BLaER1 (cell line): ENCODE data around the gene MMP20.

Experiments
- H3K27ac ChIP-seq: shearing (Covaris generic); formaldehyde crosslinking; 2 replicates; pipeline ENCODE4 v1.8.1; 2022
- H3K27me3 ChIP-seq: shearing (Covaris generic); formaldehyde crosslinking; 2 replicates; pipeline ENCODE4 v1.8.1; 2022
- H3K36me3 ChIP-seq: shearing (Covaris generic); formaldehyde crosslinking; 2 replicates; pipeline ENCODE4 v1.8.1; 2022
- H3K4me1 ChIP-seq: shearing (Covaris generic); formaldehyde crosslinking; 2 replicates; pipeline ENCODE4 v1.8.1; 2022
- H3K4me2 ChIP-seq: shearing (Covaris generic); formaldehyde crosslinking; 2 replicates; pipeline ENCODE4 v1.8.1; 2022
- H3K4me3 ChIP-seq: shearing (Covaris generic); formaldehyde crosslinking; 2 replicates; pipeline ENCODE4 v1.8.1; 2022
- H3K9ac ChIP-seq: shearing (Covaris generic); formaldehyde crosslinking; 2 replicates; pipeline ENCODE4 v1.8.1; 2022
- H3K9me3 ChIP-seq: shearing (Covaris generic); formaldehyde crosslinking; 2 replicates; pipeline ENCODE4 v1.8.1; 2022
- H4K20me1 ChIP-seq: shearing (Covaris generic); formaldehyde crosslinking; 2 replicates; pipeline ENCODE4 v1.8.1; 2022
- Cebpa-rat ChIP-seq: shearing (Covaris generic); IDR thresholded peaks from 2 replicates; pipeline ENCODE4 v1.8.1; 2022

MMP20 gene

DNA sequence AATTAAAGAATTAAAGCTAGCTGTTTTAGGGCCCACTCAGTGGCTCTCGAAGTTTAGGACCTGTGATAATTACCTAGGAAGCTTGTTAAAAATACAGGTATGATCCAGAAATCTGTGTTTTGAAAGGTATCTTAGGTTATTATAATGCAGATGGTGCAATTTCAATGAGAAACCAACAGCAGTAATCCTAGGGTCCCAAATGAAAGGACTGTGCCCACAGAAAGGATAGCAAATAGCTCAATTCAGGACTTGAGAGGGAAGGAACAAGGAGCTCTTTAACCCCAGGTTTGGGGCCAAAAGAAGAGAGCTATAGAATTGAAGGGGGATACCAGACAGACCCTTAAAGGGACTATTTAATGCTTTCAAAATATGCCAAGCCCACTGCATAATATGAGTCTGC, 11.7 kb downstream of the MMP20 start:
- no peak overlapping the region for H3K9ac ChIP-seq
- no peaks in the 10 kb centered on the region for H3K9me3 ChIP-seq
- H3K4me2 ChIP-seq: peak overlapping the region; percentile 15
- no peak overlapping the region for H3K4me3 ChIP-seq
- H3K27me3 ChIP-seq: no peaks in the 10 kb centered on the region
- H3K4me1 ChIP-seq: 0 out of 2 replicates have a peak, but pooled peaks cover 7% of the 10 kb centered on the region
- H3K27ac ChIP-seq: no peak overlapping the region
- no peaks in the 10 kb centered on the region for H4K20me1 ChIP-seq
- H3K36me3 ChIP-seq: no peaks in the 10 kb centered on the region
- no peak for TF ChIP-seq Cebpa-rat

DNA sequence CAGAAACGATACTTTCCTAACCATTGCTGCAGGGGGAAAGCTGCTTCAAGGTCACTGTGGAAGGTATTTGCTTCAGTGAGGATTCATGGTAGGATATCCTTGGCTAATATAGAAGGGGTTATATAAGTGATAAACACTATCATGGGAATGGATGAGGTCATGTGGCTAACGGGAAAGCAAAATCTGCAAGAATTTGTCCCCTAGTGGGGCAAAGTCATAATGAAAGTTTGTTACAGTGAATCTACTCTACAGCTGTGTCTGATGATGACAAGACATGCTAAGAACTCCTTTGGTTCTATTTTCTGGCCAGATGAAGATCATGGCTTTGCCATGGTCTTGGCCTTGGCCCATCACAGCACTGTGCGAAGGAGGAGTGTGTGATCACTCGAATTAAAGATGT, 13.8 kb downstream of the MMP20 start:
- H3K27ac ChIP-seq: no peak overlapping the region
- H3K4me1 ChIP-seq: 0 out of 2 replicates have a peak, but pooled peaks cover 7% of the 10 kb centered on the region
- H3K4me2 ChIP-seq: no peak overlapping the region
- no peak for TF ChIP-seq Cebpa-rat
- no peaks in the 10 kb centered on the region for H3K36me3 ChIP-seq
- no peaks in the 10 kb centered on the region for H3K9me3 ChIP-seq
- H4K20me1 ChIP-seq: no peaks in the 10 kb centered on the region
- H3K9ac ChIP-seq: no peak overlapping the region
- H3K4me3 ChIP-seq: no peak overlapping the region
- H3K27me3 ChIP-seq: no peaks in the 10 kb centered on the region

DNA sequence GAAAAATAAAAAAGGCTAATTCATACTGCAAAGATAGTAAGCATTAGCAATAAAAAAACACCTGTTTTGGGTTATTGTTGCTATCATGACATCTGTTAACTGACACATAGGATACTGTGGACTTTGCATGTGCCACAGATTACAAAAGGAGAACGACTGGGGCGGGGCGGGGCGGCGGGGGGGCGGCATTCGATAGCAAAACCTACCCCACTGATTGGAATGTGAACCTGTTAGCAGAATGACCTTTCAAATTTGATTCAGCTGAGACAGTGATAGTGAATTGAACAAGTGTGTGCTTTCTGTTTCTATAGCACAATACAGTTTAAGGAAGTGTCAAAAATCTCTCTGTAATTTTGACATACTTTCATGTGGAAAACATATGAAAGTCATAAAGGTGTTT, 14.9 kb downstream of the MMP20 start:
- Histone ChIP-seq H3K36me3 (no peaks in the 10 kb centered on the region), H3K4me3 (no peak overlapping the region), H4K20me1 (no peaks in the 10 kb centered on the region), H3K27ac (no peak overlapping the region), H3K9ac (no peak overlapping the region), H3K27me3 (no peaks in the 10 kb centered on the region), H3K9me3 (no peaks in the 10 kb centered on the region), H3K4me2 (no peak overlapping the region), H3K4me1 (0 out of 2 replicates have a peak, but pooled peaks cover 7% of the 10 kb centered on the region)
- TF ChIP-seq Cebpa-rat: no peak

DNA sequence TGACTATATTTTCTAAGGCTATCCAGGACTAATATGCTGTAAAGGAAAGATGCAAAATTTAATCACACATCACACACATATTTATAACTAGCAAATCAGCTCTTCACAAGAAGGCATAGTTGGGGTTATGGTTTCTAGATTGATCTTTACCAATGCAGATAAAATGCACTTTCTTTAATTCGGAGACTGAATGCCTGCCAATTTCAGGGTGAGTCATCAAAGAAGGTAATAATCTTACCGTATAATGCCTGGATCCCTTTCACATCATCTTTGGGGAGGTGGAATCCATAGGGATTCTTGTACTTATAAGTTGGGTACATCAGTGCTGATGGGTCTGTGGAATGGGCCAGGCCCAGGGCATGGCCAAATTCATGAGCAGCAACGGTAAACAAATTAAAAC, 16.4 kb downstream of the MMP20 start:
- H3K4me2 ChIP-seq: no peak overlapping the region

DNA sequence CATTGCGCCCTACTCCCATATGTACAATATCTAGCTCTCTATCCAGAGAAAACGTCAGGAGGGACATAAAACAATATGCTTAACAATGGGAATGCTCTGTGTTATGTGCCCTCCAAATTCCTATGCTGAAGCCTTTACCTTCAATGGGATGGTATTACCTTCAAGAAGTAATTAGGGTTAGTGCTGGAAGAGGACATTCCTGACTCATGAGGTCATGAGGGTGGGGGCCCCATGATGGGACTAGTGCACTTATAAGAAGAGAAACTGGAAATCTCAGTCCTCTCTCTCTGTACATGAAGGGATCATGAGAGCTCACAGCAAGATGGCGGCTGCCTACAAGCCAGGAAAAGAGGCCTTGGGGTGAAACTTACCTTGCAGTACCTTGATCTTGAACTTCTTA, 20.3 kb downstream of the MMP20 start:
- TF ChIP-seq Cebpa-rat: no peak
- Histone ChIP-seq H3K4me3 (no peak overlapping the region), H4K20me1 (no peaks in the 10 kb centered on the region), H3K4me2 (no peak overlapping the region), H3K27ac (no peak overlapping the region), H3K9ac (no peak overlapping the region), H3K9me3 (no peaks in the 10 kb centered on the region), H3K36me3 (no peaks in the 10 kb centered on the region), H3K27me3 (no peaks in the 10 kb centered on the region), H3K4me1 (no peaks in the 10 kb centered on the region)

More for the DNA sequence above, 16.4 kb downstream of the MMP20 start:
- Histone ChIP-seq H3K4me1 (0 out of 2 replicates have a peak, but pooled peaks cover 7% of the 10 kb centered on the region), H3K27ac (no peak overlapping the region), H4K20me1 (no peaks in the 10 kb centered on the region), H3K36me3 (no peaks in the 10 kb centered on the region), H3K4me3 (no peak overlapping the region), H3K27me3 (no peaks in the 10 kb centered on the region), H3K9me3 (no peaks in the 10 kb centered on the region), H3K9ac (no peak overlapping the region)
- TF ChIP-seq Cebpa-rat: no peak

DNA sequence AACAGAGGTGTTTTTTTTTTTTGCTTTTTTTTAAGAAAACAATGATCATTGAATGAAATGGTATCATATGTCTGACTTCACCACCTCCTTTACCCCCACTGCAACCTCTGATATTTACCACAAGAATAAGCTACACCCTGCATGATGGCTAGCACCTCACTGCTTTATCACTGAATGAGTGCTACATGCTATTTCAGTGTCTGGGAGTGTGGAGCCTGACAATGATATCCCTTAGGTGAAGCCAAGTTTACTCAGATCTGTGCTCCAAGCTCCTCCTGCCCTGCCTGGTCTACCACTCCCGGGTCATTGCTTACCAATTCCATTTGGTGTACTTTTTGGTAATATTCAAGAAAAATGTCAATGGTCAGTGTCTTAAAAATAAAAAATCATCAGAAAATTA, 21.1 kb downstream of the MMP20 start:
- Histone ChIP-seq H3K36me3 (no peaks in the 10 kb centered on the region), H3K4me3 (no peak overlapping the region), H3K27ac (no peak overlapping the region), H3K4me1 (no peaks in the 10 kb centered on the region), H4K20me1 (no peaks in the 10 kb centered on the region), H3K27me3 (no peaks in the 10 kb centered on the region), H3K9ac (no peak overlapping the region), H3K9me3 (no peaks in the 10 kb centered on the region), H3K4me2 (no peak overlapping the region)
- no peak for TF ChIP-seq Cebpa-rat

DNA sequence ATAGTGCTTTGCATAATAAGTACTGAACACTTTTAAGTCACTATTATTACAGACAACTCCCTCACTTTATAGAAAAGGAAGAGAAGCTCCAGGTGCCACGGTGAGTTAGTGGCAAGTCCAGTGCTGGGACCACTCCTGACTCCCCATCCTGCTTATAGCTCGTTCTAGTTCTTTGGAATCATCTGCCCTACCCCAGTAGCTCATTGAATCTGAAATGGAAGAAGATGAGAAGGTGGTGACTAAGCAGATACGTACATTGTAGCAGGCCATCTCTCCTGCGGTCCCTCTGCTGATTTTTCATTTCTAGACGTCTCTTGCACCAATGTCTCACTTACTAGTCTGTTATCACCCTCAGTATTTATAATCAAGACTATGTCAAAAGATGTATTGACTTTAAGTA, 21.6 kb downstream of the MMP20 start:
- H3K27me3 ChIP-seq: no peaks in the 10 kb centered on the region
- H3K4me1 ChIP-seq: no peaks in the 10 kb centered on the region
- H3K9ac ChIP-seq: no peak overlapping the region
- no peak overlapping the region for H3K4me3 ChIP-seq
- TF ChIP-seq Cebpa-rat: no peak
- no peak overlapping the region for H3K27ac ChIP-seq
- no peak overlapping the region for H3K4me2 ChIP-seq
- no peaks in the 10 kb centered on the region for H3K36me3 ChIP-seq
- H3K9me3 ChIP-seq: no peaks in the 10 kb centered on the region
- H4K20me1 ChIP-seq: no peaks in the 10 kb centered on the region

DNA sequence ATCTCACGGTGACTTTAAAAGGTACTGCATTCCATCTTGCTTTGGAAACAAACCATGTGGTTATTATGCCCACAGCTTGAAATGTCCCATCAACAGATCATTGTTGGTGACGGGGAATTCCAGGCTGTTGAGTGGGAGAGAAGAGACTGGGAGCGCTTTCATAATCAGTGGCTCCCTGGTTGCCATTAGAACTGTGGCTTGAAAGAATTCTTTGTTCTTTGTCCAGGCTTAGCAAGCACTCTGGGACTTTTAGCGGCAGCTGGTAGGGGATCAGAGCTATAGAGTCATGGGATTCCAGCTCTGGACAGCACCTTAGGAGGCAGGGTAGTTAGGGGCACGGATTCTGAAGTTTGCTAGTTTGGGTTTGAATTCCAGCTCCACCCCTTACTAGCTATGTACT, 22.0 kb downstream of the MMP20 start:
- no peaks in the 10 kb centered on the region for H3K36me3 ChIP-seq
- no peaks in the 10 kb centered on the region for H3K9me3 ChIP-seq
- no peak overlapping the region for H3K4me3 ChIP-seq
- H3K4me2 ChIP-seq: no peak overlapping the region
- H4K20me1 ChIP-seq: no peaks in the 10 kb centered on the region
- no peaks in the 10 kb centered on the region for H3K27me3 ChIP-seq
- H3K4me1 ChIP-seq: no peaks in the 10 kb centered on the region
- no peak overlapping the region for H3K9ac ChIP-seq
- no peak for TF ChIP-seq Cebpa-rat
- H3K27ac ChIP-seq: no peak overlapping the region

DNA sequence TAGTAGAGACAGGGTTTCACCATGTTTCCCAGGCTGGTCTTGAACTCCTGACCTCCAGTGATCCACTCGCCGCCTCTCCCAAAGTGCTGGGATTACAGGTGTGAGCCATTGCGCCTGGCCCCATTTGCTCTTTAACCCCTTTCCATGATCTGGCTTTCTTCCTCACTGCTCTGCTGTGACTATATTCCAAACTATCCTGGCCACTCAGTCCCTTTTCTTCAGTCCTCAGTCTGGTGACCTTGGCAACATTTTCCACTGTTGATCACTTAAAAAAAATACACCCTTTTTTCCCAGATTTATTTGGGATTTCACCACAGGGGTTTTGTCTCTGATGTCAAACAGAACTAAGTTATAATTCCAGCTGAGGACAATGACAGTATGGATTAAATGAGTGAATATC, 24.5 kb downstream of the MMP20 start:
- no peaks in the 10 kb centered on the region for H3K36me3 ChIP-seq
- H3K9ac ChIP-seq: no peak overlapping the region
- no peak overlapping the region for H3K4me3 ChIP-seq
- no peak for TF ChIP-seq Cebpa-rat
- no peaks in the 10 kb centered on the region for H3K9me3 ChIP-seq
- no peaks in the 10 kb centered on the region for H4K20me1 ChIP-seq
- no peaks in the 10 kb centered on the region for H3K4me1 ChIP-seq
- H3K27ac ChIP-seq: no peak overlapping the region
- H3K4me2 ChIP-seq: no peak overlapping the region
- no peaks in the 10 kb centered on the region for H3K27me3 ChIP-seq

DNA sequence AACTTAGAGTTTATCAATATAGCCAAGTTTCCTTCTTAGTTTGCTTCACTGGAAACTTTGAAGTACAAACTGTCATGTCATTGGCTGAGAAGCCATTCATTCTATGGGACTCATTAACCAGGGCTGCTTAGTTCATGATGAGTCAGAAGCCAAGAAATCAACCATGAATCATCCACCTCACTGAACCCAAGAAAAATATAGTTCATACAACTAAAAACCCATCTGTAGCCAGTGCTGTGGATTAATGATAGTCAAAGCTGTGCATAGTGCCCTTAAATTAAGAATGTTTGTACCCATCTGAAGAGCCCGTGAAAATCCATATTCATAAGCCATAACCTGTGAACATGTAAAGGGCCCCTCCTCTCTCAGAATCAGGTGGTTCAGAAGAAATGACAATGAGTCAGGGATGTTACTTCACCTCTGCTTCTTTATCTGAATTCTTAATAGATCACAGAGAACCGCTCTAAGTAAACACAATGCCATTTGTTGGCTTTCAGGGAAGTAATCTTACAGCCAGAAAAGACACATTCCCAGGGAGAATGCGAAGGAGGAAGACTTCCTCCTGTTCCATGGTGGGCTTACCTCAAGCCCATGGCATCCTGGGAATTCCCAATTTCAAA, 25.4 kb downstream of the MMP20 start:
- Histone ChIP-seq H3K4me2 (no peak overlapping the region), H3K9ac (no peak overlapping the region), H4K20me1 (no peaks in the 10 kb centered on the region), H3K27me3 (no peaks in the 10 kb centered on the region), H3K36me3 (no peaks in the 10 kb centered on the region), H3K4me1 (no peaks in the 10 kb centered on the region), H3K4me3 (no peak overlapping the region), H3K9me3 (no peaks in the 10 kb centered on the region), H3K27ac (no peak overlapping the region)
- no peak for TF ChIP-seq Cebpa-rat

DNA sequence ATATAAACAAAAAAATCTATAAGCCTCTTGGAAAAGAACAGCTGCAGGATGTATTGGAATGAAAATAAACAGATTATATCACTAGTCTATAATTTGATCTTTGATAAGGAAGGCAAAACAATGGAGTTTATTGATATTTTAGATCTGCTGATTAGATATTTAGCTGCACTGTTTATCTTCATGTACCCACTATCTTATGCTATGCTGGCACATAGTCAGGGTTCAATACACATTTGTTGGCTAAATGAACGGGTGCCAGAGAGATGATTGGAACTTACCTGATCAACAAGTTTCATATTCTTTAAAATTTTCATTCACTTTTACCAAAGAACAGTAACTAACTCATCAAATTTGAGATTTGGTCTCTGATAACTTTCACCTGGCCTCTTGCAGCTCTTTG, 26.9 kb downstream of the MMP20 start:
- Histone ChIP-seq H3K27me3 (no peaks in the 10 kb centered on the region), H3K9me3 (no peaks in the 10 kb centered on the region), H3K27ac (no peak overlapping the region), H3K36me3 (no peaks in the 10 kb centered on the region), H4K20me1 (no peaks in the 10 kb centered on the region), H3K4me3 (no peak overlapping the region), H3K9ac (no peak overlapping the region), H3K4me1 (no peaks in the 10 kb centered on the region), H3K4me2 (no peak overlapping the region)
- no peak for TF ChIP-seq Cebpa-rat
